Stimulated activated CD4-positive, alpha-beta T cell treated with anti-CD3 and anti-CD28 coated beads, Interleukin-1b, Interleukin-23, amount 100 ng/mL, for 24 hours (primary cell): Measurements from ENCODE around the gene LPCAT1.
A peak's percentile ranks its signal among the peaks of the same experiment; 100 is the strongest.
"Not testable (repeated sequence)": the region's sequence is repeated elsewhere in the genome, so short reads cannot be mapped to it uniquely, and the experiment has no call there.

Experiments
- DNase-seq, 4 experiments: peaks; one replicate each; pipeline ENCODE4 v3.0.0-alpha.2; 2020; ENCODE audit warnings: low read depth in 4 of 4, low spot score in 1 of 4

LPCAT1 gene

GRCh38 chr5:1480806-1481205 is 43.0 kb downstream of the LPCAT1 start:
- no peak for DNase-seq

- no peak for DNase-seq
Measured at GRCh38 chr5:1480217-1480616, 43.5 kb downstream of the LPCAT1 start.

GRCh38 chr5:1479581-1480188 is 44.1 kb downstream of the LPCAT1 start:
- peak in 1 of 4 experiments; percentile 25 for DNase-seq

GRCh38 chr5:1479066-1479465 is 44.7 kb downstream of the LPCAT1 start:
- DNase-seq = no peak

GRCh38 chr5:1478271-1479035 is 45.3 kb downstream of the LPCAT1 start:
- no peak for DNase-seq

GRCh38 chr5:1477341-1477740 is 46.4 kb downstream of the LPCAT1 start:
- DNase-seq = no peak

GRCh38 chr5:1476967-1477310 is 46.8 kb downstream of the LPCAT1 start:
- DNase-seq = no peak

GRCh38 chr5:1476181-1476966 is 47.4 kb downstream of the LPCAT1 start:
- DNase-seq = no peak

GRCh38 chr5:1475544-1475900 is 48.2 kb downstream of the LPCAT1 start:
- DNase-seq = not testable (repeated sequence)

- DNase-seq = no peak
Measured at GRCh38 chr5:1474866-1475543, 48.8 kb downstream of the LPCAT1 start.

GRCh38 chr5:1474183-1474839 is 49.4 kb downstream of the LPCAT1 start:
- DNase-seq = no peak

- DNase-seq = no peak
Measured at GRCh38 chr5:1473746-1474145, 50.0 kb downstream of the LPCAT1 start.

- no peak for DNase-seq
Measured at GRCh38 chr5:1472964-1473628, 50.7 kb downstream of the LPCAT1 start.

- DNase-seq = no peak
Measured at GRCh38 chr5:1471997-1472963, 51.5 kb downstream of the LPCAT1 start.

GRCh38 chr5:1471240-1471853 is 52.4 kb downstream of the LPCAT1 start:
- no peak for DNase-seq

GRCh38 chr5:1470762-1471211 is 53.0 kb downstream of the LPCAT1 start:
- no peak for DNase-seq

- no peak for DNase-seq
Measured at GRCh38 chr5:1468629-1469527, 54.9 kb downstream of the LPCAT1 start.

- DNase-seq = no peak
Measured at GRCh38 chr5:1468247-1468612, 55.5 kb downstream of the LPCAT1 start.
